HG03108 (cell line): ENCODE results near the gene NOTUM.
"Not testable (repeated sequence)": the region's sequence is repeated elsewhere in the genome, so short reads cannot be mapped to it uniquely, and the experiment has no call there.

Experiments
- ATAC-seq: cut with Tn5 transposase; IDR thresholded peaks from one replicate; pipeline ENCODE4 v1.9.1; 2021; ENCODE audit warnings: moderate library complexity; ENCODE audit not compliant: unreplicated experiment

The NOTUM gene

DNA sequence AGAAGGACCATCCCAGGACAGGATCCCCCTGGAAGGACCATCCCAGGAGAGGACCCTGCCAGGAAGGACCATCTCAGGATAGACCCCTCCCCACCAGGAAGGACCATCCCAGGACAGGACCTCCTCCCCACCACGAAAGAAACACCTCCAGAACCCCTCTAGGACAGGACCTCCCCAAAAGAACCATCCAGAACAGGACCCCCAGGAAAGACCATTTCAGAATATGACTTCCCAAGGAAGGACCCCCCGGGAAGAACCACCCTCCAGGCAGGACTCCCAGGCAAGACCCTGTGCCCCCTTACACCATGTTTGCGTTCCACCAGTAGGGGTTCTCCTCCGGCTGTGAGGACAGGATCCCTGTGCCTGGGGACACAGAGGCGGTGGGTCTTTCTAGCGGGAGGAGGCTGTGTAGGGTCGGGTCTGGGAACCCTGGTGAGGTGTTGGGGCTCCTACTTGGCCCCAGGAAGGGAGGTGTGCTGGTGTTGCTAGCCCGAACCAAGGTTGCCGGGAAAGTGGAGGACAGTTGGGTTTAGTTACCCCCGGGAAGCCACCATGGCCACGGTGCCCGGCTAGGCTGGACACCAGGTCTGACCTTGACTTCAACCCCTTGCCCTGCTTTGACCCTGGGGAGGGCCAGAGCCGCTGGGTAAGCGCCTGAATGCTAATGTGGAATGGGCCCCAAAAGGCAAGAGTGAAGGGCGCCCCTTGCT, 2.2 kb downstream of the NOTUM start:
- no peak for ATAC-seq

DNA sequence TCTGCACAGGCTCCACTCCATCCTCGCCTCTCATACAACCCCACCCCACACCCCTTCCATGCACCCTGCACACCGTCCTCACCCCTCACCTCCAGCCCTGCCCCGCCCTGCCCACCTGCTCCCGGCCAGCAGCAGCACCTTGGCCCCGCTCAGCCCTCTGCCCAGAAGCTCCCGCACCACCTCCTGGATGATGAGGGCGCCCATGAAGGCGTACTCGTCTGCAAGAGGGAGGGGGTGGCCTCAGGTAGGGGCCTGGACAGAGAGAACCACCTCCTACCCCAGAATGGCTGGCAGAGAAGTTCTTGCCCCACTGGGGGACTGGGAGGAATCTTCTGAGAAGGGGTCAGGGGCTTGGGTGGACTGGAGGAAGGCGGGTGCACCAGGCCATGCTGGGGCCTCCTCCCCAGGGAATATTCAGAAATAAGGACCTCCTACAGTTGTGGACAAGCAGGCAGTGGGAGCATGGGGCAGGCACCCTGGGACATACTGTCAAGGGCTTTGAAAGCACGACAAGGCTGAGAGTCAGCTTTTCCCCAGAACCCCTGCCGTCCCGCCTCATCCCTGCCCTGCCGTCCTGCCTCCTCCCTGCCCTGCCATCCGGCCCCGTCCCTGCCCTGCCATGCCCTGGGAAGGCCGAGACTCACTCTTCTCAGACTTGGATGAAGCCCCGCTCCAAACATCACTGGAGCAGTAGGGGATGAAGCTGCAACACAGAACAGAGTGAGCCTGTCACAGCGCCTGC, 3.1 kb downstream of the NOTUM start:
- ATAC-seq = no peak

DNA sequence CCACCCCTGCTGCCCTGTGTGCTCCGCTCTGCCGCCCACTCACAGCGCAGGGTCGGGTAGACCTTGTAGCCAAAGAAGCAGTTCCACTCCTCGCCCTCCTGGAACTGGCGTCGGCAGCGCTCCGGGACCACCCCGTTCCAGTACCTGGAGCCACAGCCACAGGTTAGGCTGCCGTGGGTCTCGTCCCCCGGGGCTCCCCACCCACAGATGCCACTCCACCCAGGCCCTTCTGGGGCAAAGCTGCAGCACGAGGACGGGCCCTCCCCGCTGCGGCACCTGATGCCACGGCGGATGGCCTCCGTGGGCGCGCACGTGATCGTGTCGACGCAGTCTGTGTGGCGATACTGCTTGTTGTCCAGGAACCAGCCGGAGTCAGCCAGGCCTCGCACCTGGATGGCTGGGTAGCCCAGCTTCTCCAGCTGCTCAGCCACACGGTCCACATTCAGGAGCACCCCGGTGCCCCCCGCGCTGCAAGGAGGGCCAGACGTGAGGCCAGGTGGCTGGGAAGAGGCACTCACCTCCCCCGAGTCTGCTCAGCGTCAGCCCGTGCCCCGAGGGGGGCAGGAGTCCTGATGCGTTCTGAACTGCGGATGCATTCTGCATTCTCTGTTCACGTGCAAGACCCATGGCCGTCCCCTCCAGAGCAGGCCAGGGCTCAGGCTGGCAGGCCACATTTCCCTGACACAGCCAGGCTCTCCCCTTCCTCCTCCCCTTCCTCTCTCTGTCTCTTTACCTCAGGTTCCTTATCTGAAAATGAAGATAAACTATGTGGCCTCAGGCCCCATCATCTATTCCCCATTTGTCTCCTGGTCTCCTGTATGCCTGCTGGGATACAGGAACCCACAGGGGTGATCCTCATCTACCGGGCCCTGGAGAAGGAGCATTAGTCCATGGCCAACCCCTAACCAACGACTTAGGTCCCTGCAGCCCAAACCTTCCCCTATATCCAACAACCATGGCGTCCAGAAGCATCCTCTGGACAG, 4.1 kb downstream of the NOTUM start:
- ATAC-seq = no peak

DNA sequence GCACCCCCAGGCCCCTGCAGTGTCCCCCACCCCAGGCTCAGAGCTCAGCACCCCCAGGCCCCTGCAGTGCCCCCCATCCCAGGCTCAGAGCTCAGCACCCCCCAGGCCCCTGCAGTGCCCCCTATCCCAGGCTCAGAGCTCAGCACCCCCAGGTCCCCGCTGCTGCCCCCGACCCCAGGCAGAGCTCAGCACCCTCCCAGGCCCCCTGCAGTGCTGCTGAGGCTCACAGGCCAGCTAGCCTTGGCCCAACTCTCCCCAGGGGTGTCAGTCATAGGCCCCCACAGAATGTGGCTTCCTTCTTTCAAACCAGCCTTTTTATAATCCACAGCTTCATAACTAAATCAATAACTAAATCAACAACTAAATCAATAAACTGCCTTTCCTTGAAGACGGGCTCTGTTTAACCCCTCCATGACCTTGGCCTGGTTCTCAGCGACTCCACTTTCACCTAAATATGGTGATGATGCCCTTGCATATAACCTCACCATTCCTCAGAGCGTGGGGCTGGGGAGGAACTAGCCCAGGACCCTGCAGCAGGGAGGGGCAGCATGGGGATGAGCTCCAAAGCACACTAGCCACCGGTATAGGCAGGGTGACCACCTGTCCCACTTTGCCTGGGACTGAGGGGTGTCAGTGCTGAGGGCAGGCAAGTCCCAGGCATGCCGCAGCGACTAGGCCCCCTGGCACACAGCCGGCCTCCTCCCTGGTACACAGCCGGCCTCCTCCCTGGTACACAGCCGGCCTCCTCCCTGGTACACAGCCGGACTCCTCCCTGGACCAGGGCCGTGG, 5.0 kb downstream of the NOTUM start:
- ATAC-seq = no peak

DNA sequence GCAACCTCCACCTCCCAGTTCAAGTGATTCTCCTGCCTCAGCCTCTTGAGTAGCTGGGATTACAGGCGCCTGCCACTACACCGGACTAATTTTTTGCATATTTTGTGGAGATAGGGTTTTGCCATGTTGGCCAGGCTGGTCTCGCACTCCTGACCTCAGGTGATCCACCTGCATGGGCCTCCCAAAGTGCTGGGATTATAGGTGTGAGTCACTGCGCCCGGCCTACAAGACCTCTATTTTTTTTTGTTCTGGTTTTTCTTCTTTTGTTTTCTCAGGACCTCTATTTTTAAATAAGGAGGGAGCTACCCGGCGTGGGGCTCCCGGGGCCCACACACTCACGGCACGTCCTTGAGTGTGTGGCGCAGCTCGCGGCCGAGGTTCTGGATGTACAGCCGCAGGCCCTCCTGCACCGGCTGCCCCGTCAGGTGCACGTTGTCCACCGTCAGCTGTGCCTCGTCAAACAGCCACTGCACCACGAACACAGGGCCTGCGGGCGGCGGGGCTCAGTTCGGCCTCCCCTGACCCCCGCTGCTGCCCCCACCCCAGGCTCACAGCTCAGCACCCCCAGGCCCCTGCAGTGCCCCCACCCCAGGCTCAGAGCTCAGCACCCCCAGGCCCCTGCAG, 5.8 kb downstream of the NOTUM start:
- ATAC-seq = no peak

DNA sequence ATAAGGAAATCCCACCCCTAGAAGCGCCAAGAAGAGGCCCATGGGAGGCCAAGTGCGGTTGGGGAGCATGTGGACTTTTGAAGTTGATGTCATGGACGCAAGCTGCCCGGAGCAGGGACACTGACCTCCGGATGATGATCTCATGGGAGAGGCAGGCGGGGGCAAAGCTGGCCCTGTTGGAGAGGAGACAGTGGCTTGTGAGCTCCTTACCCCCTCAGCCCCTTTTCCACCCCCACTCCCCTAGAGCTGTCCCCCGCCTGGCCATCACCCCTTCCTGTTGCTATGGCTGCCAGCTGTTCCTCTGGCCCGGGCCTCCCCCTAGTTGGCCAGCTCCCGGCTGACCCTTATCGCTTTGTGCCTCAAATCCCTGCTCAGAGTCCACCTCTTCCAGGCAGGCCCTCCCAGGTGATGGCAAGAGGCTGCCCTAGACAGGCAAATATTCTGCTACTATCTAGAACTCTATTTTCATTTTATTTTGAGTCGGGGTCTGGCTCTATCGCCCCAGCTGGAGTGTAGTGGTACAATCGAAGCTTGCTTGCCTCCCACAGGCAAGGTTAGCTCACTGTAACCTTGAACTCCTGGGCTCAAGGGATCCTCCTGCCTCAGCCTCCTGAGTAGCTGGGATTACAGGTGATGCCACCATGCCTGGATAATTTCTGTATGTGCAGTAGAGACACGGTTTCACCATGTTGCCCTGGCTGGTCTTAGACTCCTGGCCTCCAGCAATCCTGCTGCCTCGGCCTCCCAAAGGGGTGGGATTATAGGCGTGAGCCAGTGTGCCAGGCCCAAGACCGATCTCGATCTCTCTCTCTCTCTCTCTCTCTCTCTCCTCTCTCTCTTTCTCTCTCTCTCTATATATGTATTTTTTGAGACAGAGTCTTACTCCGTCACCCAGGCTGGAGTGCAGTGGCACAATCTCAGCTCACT, 6.6 kb downstream of the NOTUM start:
- no peak for ATAC-seq

DNA sequence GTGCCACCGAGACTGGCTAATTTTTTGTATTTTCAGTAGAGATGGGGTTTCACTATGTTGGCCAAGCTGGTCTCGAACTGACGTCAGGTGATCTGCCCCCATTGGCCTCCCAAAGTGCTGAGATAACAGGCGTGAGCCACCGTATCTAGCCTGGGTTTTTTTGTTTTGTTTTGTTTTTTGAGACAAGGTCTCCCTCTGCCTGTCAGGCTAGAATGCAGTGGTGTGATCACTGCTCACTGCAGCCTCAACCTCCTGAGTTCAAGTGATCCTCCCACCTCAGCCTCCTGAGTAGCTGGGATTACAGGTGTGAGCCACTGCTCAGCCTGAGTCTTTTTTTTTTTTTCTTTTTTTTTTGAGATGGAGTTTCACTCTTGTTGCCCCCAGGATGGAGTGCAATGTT, 7.5 kb downstream of the NOTUM start:
- ATAC-seq = not testable (repeated sequence)

DNA sequence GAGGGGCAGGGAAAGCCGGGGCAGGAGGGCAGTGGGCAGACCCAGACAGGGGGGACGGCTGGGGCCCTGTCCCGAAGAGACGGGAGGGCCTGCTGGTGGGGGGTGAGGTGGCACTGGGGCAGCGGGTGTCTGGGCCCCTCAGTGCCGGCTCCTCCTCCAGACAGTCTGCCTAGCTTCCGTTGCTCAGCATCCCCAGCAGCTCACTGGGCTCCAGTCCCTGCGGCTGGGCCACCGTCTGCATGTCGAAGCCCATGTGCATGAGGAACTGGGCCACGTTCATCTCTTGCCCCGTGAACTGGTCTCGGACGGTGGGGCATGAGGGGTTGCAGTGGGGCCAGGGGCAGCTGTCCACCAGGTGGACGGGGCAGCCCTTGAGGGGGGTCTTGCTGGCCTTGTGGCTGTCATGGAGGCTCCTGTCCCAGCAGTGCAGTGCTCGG, 8.2 kb downstream of the NOTUM start:
- ATAC-seq = no peak

DNA sequence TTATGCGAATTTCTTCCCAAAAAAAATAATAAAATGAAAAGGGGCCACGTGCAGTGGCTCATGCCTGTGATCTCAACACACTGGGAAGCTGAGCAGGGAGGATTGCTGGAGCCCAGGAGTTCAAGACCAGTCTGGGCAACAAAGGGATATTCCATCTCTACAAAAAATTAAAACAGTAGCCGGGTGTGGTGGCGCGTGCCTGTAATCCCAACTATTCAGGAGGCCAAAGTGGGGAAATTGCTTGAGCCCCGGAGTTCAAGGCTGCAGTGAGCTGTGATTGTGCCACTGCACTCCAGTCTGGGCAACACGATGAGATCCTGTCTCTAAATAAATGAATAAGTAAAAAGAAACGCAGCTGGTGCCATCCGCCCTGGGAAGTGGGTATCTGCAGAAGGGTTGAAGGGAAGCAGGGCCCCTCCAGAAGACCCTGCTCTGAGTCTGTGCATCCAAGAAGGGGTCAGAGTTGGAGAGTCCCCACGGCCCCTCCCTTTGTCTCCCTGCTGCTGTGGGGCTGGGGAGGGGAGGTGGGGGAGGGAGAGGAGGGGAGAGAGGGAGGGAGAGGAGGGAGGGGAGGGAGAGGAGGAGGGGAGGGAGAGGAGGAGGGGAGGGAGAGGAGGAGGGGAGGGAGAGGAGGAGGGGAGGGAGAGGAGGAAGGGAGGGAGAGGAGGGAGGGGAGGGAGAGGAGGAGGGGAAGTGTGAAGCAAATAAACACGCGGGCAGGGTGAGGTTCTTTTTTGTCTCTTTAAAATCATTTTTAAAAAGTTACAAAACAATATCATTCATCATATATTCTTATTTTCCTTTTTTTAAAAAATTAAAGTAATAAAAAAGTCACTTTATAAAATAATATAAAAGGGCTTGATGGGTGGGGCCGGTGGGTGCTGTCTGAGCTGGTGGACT, 9.0 kb downstream of the NOTUM start:
- ATAC-seq = no peak

DNA sequence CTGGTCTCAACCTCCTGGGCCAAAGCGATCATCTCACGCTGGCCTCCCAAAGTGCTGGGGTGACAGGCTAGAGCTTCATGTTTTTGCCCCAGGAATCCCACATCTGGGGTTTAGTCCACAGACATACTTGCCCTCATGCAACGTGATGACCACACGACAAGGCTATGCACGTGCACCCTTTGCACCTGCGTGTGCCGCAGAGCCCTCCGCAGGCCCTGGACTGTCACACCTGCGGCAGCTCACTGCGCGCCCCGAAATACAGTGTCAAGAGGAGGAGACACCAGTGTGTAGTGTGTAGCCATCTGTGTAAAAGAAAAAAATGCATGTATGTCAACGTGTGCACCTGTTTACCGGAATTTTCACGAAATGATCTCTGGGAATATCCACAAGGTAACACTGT, 10.5 kb downstream of the NOTUM start:
- no peak for ATAC-seq

DNA sequence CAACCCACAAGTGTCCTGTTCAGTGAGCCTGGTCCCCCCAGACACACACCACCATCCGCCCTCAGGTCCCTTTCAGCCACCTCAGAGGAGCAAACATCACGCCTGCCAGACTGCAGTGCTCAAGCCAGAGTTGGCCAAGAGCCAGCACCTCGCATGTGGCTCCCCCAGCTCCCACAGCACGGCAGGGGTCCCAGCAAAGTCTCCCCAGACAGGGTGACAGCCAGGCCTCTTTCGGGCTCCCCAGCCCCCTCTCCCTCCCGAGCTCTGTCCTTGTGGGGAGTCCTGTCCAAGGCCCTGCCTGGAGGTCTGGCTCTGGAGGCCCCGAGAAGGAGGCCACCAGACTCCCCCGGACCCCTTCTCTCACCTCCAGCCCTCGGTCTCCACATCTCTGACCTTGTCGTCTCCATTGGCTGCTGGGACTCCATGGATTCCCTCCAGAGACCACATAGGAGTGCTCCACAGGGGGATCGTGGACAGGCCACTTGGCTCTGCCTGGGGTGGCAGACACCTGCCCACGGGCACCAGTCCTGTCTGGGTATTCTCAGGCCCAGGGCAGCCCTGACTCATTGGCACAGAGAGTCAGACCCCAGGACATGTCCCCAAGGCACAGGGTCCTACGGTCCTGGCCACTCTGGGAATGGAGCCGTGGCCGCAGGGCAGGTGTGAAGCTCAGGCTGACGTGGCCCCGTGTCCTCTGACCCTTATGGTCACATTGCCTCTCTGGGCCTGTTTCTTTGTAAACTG, 12.2 kb downstream of the NOTUM start:
- ATAC-seq = no peak

DNA sequence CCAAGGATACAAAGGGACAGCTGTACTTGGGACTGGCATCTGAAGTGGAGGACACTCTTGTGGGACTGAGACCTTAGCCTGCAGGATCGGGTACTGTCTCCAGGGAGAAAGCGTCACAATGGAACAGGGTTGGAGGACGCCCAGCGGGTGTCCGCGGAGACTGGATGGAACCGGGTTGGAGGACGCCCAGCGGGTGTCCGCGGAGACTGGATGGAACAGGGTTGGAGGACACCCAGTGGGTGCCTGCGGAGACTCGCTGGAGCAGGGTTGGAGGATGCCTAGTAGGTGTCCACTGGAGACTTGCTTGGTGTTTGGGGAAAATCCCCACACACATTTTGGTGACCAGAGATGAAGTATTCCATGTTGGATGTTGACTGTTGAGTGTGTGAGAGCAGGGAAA, 13.8 kb downstream of the NOTUM start, which contains the start of gene MYADML2:
Gene MYADML2, minus strand, starts transcription at position 45 of the 400 bp plus-strand sequence. CDS start 5,492 bp downstream, outside the sequence.
- no peak for ATAC-seq

DNA sequence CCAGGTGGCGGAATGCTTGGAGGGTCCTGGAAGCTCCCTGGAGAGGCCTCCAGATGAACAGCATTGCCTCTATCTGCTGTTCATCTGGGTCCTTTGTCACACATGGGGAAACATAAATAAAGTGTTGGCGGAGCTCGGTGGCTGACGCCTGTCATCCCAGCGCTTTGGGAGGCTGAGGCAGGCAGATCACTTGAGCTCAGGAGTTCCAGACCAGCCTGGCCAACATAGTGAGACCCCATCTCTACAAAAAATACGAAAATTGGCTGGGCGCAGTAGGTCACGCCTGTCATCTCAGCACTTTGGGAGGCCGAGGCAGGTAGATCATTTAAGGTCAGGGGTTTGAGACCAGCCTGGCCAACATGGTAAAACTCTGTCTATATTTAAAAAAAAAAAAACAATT, 16.1 kb downstream of the NOTUM start:
- no peak for ATAC-seq

DNA sequence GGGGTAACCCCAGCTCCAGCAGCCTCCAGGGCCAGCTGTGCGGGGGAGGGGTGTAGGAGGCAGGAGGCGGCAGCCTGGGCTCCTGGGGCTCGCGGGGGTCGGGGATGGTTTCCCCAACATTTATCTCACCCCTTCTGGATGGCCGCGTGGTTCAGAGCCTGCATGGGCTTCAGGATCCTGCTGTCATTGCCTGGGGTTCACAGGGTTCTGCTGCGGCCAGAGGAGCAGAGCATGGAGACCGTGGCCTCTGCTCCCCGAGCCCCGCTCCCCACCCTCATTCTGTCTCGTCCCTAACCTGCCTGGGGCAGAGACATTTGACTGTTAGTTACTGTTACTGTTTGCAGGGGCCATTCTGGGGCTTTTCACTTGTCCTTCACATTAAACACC, 18.8 kb downstream of the NOTUM start:
- ATAC-seq = no peak

DNA sequence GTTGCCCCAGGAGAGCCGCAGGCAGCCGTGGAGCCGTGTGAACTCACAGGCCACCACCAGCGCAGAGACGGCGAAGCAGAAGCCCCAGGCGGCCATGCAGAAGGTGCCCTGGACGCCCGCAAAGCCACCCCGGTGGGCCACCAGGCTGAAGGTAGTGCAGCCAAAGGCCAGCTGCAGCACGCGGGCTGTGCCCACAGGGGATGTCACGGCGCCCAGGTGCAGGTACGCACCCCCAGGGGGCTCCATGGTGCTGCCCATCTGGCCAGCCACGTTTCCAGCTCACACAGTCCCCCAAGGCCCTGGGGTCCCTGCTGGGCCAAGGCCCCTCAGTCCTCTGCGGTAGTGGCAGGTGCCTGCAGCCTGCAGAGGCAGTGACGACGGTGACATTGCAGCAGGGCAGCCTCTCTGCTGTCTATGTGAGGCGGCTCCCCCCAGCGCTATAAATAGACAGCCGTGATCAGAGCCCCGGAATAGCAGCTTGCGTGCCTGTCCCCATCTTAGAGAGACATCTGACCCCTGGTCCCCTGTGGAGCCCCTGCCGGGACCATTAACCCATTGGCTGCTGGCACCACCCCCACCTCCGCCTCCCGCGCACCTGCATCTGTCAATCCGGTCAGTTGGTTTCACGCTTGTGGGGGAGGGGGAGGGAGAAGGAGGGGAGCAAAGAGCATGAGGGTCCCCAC, 19.4 kb downstream of the NOTUM start:
- ATAC-seq = no peak
